Measurements from ENCODE around the gene HDAC5.

The HDAC5 gene

DNA sequence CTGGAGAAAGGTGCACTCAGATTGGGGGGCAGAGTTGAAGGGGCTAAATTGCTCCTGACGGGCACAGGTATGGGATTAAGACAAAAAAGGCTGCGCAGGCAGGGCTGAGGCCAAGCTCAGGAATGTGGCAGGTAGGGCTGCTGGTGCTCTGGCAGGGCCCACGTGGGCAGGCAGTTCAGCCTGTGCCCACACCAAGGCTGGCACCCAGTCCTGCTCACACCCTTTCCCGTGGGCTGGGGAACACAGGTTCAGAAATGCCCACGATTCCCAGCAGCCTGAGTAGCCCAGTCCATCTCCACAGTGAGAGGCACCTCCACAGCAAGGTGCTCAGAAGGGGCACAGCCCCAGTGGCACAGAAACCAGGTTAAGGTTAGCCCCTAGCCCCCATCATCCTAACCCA, 4.4 kb downstream of the HDAC5 start:
- H3K9me3 ChIP-seq (ENCODE audit: control insufficient read depth in 1 of 2, low read length in 2 of 2), result no peaks in the 10 kb centered on the region
- H3K4me1 ChIP-seq (ENCODE audit: control insufficient read depth in 1 of 2, insufficient read depth in 2 of 2, low read length in 2 of 2), result peaks cover 17 to 19% of the 10 kb centered on the region in 2 donors
- H3K9ac ChIP-seq (ENCODE audit: low read depth in 1 of 2, low read length in 2 of 2), result no peak overlapping the region
- peaks cover 0 to 15% of the 10 kb centered on the region in 2 donors for H3K36me3 ChIP-seq (ENCODE audit: control insufficient read depth in 1 of 2, insufficient read depth in 2 of 2, low read length in 2 of 2)
- no peaks in the 10 kb centered on the region for H3K27me3 ChIP-seq (ENCODE audit: control insufficient read depth in 1 of 2, insufficient read depth in 2 of 2, low read length in 2 of 2)
- H3K4me3 ChIP-seq (ENCODE audit: low read depth in 1 of 2, low read length in 2 of 2), result no peak overlapping the region
- no peak overlapping the region for H3K27ac ChIP-seq (ENCODE audit: low read depth, low read length)

- Histone ChIP-seq H3K27ac (ENCODE audit: low read depth, low read length) (no peak overlapping the region), H3K27me3 (ENCODE audit: control insufficient read depth in 1 of 2, insufficient read depth in 2 of 2, low read length in 2 of 2) (no peaks in the 10 kb centered on the region), H3K4me3 (ENCODE audit: low read depth in 1 of 2, low read length in 2 of 2) (no peak overlapping the region), H3K9me3 (ENCODE audit: control insufficient read depth in 1 of 2, low read length in 2 of 2) (no peaks in the 10 kb centered on the region), H3K4me1 (ENCODE audit: control insufficient read depth in 1 of 2, insufficient read depth in 2 of 2, low read length in 2 of 2) (peaks cover 15 to 16% of the 10 kb centered on the region in 2 donors), H3K36me3 (ENCODE audit: control insufficient read depth in 1 of 2, insufficient read depth in 2 of 2, low read length in 2 of 2) (peaks cover 0 to 15% of the 10 kb centered on the region in 2 donors), H3K9ac (ENCODE audit: low read depth in 1 of 2, low read length in 2 of 2) (no peak overlapping the region)
These were observed 4.9 kb downstream of the HDAC5 start for GRCh38 chr17:44118427-44119050.

DNA sequence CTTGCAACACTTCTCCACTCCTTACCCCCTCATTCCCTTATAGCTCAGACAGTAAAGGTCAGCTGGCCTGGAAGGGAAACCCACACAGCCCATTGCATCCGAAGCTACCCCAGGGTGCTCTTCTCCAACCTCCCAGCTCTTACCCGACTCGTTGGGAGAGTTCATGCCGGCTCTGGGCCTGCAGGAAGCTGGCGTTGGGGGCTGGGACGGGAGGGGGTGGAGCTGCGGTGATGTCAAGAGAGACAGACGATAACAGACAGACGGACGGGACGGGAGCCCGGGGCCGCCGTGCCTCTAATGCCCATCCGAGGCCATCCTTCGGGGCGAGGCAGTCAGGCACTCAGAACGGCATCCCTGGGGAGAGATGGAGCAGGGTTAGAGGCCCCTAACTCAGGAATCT, 6.1 kb downstream of the HDAC5 start:
- no peaks in the 10 kb centered on the region for H3K9me3 ChIP-seq (ENCODE audit: control insufficient read depth in 1 of 2, low read length in 2 of 2)
- H3K36me3 ChIP-seq (ENCODE audit: control insufficient read depth in 1 of 2, insufficient read depth in 2 of 2, low read length in 2 of 2), result peaks cover 0 to 15% of the 10 kb centered on the region in 2 donors
- H3K4me3 ChIP-seq (ENCODE audit: low read depth in 1 of 2, low read length in 2 of 2), result no peak overlapping the region
- no peak overlapping the region for H3K9ac ChIP-seq (ENCODE audit: low read depth in 1 of 2, low read length in 2 of 2)
- no peak overlapping the region for H3K27ac ChIP-seq (ENCODE audit: low read depth, low read length)
- no peaks in the 10 kb centered on the region for H3K27me3 ChIP-seq (ENCODE audit: control insufficient read depth in 1 of 2, insufficient read depth in 2 of 2, low read length in 2 of 2)
- H3K4me1 ChIP-seq (ENCODE audit: control insufficient read depth in 1 of 2, insufficient read depth in 2 of 2, low read length in 2 of 2), result peaks cover 9 to 14% of the 10 kb centered on the region in 2 donors

DNA sequence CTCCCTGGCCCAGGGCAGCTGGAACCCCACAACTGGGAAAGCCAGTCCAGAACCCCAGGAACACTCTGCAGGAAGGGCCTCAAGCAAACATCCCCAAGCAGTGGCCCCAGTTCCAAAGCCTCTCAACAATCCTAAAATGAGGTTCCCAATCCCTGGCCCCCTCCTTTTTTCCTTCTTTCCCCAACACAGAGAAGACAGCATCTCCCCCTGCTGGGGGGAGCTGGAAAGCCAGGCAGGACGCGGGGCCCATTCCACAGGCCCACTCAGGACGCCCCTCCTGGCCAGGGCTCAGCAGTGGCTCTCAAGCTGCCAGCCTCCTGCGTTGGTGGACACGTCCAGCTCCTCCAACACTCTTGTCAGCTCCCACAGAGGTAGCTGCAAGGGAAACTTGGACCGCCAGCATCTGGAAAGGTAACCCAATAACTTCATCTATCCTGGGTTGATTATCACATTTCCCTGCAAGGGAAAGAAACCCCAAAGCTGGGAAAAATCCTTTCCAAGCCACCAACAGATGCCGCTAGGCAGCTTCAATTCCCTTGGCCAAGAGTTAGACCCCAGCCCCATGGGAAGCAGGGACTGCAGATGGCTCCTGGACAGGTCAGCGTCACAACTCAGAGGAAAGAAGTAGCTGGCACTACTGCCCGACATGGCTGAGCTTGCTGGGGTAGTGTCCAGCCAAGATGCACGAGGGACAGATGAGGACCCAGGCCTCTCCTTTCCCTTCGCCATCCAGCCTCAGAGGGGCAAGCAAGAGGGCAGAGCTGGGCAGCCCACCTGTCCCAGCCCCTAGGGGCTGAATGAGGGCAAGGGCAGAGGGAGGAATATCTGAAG, 7.6 kb downstream of the HDAC5 start:
- H3K27me3 ChIP-seq (ENCODE audit: control insufficient read depth in 1 of 2, insufficient read depth in 2 of 2, low read length in 2 of 2), result no peaks in the 10 kb centered on the region
- H3K36me3 ChIP-seq (ENCODE audit: control insufficient read depth in 1 of 2, insufficient read depth in 2 of 2, low read length in 2 of 2), result peaks cover 0 to 15% of the 10 kb centered on the region in 2 donors
- H3K9ac ChIP-seq (ENCODE audit: low read depth in 1 of 2, low read length in 2 of 2), result no peak overlapping the region
- peaks cover 11 to 18% of the 10 kb centered on the region in 2 donors for H3K4me1 ChIP-seq (ENCODE audit: control insufficient read depth in 1 of 2, insufficient read depth in 2 of 2, low read length in 2 of 2)
- no peak overlapping the region for H3K4me3 ChIP-seq (ENCODE audit: low read depth in 1 of 2, low read length in 2 of 2)
- no peaks in the 10 kb centered on the region for H3K9me3 ChIP-seq (ENCODE audit: control insufficient read depth in 1 of 2, low read length in 2 of 2)
- no peak overlapping the region for H3K27ac ChIP-seq (ENCODE audit: low read depth, low read length)

DNA sequence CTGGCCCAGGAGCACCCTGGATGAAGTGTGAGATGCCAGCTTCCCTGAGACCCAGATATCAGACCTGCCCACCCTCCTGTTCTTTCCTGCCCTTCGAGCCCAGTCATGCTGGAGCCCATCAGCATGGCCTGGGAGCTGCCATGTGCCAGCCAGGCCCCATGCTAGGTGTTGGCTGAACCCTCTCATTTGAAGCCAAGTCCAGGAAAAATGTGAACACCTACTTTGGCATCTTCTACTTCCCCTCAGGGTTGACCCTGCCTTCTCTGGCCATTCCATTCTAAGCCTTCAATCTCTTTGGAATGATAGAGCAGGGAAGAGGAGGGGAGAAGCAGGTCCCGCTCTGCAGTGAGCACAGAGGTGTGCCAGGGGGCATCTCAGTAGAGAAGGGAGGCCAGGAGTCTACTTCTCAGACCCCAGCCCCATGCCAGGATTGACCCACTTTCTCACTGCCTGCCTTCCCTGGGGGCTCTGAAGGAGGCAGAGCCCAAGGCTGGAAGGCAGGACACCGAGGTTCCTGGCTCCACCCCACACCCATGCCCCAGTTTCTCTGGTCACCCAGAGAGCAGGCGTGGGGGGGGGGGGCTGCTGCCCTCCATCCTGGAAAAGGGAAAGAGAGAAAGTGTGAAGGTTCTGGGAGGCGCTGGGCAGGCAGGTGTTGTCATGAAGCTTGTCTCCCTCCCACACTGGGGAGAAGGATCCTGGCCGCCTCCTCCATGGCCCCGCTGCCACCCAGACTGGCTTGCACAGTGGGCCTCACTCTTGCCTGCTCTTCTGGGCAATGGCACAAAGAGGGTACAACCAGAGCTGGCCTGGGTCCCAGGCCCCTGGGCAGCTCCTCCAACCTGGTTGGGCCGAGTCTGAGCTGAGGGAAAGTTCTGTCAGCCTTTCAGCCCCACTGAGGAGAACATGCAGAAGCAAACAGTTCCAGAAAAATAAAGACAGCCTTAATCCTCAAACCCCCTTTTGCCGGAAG, 9.3 kb downstream of the HDAC5 start:
- H3K9ac ChIP-seq (ENCODE audit: low read depth in 1 of 2, low read length in 2 of 2), result no peak overlapping the region
- H3K4me3 ChIP-seq (ENCODE audit: low read depth in 1 of 2, low read length in 2 of 2), result no peak overlapping the region
- H3K9me3 ChIP-seq (ENCODE audit: control insufficient read depth in 1 of 2, low read length in 2 of 2), result no peaks in the 10 kb centered on the region
- H3K36me3 ChIP-seq (ENCODE audit: control insufficient read depth in 1 of 2, insufficient read depth in 2 of 2, low read length in 2 of 2), result peaks cover 0 to 15% of the 10 kb centered on the region in 2 donors
- no peak overlapping the region for H3K27ac ChIP-seq (ENCODE audit: low read depth, low read length)
- H3K27me3 ChIP-seq (ENCODE audit: control insufficient read depth in 1 of 2, insufficient read depth in 2 of 2, low read length in 2 of 2), result no peaks in the 10 kb centered on the region
- H3K4me1 ChIP-seq (ENCODE audit: control insufficient read depth in 1 of 2, insufficient read depth in 2 of 2, low read length in 2 of 2), result peaks cover 28 to 35% of the 10 kb centered on the region in 2 donors

DNA sequence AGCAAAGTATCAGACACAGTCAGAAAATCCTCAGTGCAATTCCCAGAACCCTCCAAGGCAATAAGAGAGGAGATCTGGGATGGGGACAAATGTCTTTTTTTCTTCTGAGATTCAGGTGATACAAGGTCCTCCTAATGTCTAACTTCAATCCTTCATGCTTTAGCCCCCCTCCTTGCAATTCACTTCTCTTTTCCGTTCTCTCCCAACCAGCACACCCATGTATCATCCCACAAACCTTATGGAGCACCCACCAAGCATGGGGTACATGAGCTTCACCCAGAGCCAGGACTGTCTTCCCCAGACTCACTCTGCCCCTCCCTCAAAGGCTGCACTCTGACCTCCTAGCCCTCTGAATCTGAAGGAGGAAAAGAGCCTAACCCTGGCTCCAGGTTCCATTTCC, 10.1 kb downstream of the HDAC5 start:
- H3K36me3 ChIP-seq (ENCODE audit: control insufficient read depth in 1 of 2, insufficient read depth in 2 of 2, low read length in 2 of 2), result peaks cover 0 to 15% of the 10 kb centered on the region in 2 donors
- peaks cover 35 to 39% of the 10 kb centered on the region in 2 donors for H3K4me1 ChIP-seq (ENCODE audit: control insufficient read depth in 1 of 2, insufficient read depth in 2 of 2, low read length in 2 of 2)
- H3K9ac ChIP-seq (ENCODE audit: low read depth in 1 of 2, low read length in 2 of 2), result no peak overlapping the region
- no peaks in the 10 kb centered on the region for H3K27me3 ChIP-seq (ENCODE audit: control insufficient read depth in 1 of 2, insufficient read depth in 2 of 2, low read length in 2 of 2)
- H3K4me3 ChIP-seq (ENCODE audit: low read depth in 1 of 2, low read length in 2 of 2), result no peak overlapping the region
- no peaks in the 10 kb centered on the region for H3K9me3 ChIP-seq (ENCODE audit: control insufficient read depth in 1 of 2, low read length in 2 of 2)
- no peak overlapping the region for H3K27ac ChIP-seq (ENCODE audit: low read depth, low read length)

DNA sequence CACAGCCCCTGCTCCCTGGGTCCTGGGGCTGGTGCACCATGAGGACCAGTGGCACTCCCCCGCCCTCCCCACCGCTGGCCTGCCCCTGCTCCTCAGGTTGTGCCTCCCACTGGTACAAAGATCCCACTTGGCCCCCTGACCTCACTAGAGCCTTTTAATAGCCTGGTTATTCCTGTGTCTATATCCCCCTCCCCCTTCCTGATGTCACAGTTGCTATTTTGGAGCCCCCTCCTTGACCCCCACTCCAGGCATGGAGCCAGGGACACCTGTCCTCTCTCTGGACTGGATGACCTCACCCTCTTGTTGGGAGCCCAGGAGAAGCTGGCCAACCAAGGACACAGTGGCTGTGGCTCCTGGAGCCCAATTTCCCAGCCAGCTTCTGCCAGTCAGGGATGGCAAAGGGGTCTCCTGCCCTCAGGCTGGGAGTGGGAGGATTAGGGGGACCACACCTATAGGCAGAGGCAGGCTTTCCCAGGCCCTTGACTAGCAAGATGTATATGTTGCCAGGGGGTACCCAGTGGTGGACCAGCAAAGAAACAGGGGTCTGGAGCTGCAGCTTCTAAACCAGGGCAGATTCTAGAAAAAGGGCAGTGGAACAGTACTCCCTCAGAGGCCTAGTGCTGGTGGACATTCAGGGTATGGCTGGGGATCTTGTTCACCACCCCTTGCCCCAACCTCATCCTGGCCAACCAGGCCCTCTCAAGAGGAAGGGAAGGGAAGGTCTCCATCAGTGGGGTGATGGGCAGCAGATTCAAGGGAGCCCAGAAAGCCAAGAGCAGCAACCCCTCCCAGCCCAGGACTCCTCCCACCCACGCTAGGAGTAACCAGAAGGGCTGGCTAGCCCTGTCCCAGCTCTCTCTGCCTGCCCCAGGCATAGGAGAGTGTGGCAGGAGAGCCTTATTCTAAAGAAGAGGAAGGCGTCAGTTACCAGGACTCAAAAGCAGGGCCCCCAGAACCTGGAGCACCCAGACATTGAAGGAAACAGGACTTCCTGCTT, 10.9 kb downstream of the HDAC5 start:
- H3K9ac ChIP-seq (ENCODE audit: low read depth in 1 of 2, low read length in 2 of 2), result no peak overlapping the region
- no peaks in the 10 kb centered on the region for H3K27me3 ChIP-seq (ENCODE audit: control insufficient read depth in 1 of 2, insufficient read depth in 2 of 2, low read length in 2 of 2)
- H3K27ac ChIP-seq (ENCODE audit: low read depth, low read length), result no peak overlapping the region
- peaks cover 43 to 47% of the 10 kb centered on the region in 2 donors for H3K4me1 ChIP-seq (ENCODE audit: control insufficient read depth in 1 of 2, insufficient read depth in 2 of 2, low read length in 2 of 2)
- peaks cover 0 to 15% of the 10 kb centered on the region in 2 donors for H3K36me3 ChIP-seq (ENCODE audit: control insufficient read depth in 1 of 2, insufficient read depth in 2 of 2, low read length in 2 of 2)
- H3K9me3 ChIP-seq (ENCODE audit: control insufficient read depth in 1 of 2, low read length in 2 of 2), result no peaks in the 10 kb centered on the region
- H3K4me3 ChIP-seq (ENCODE audit: low read depth in 1 of 2, low read length in 2 of 2), result no peak overlapping the region

DNA sequence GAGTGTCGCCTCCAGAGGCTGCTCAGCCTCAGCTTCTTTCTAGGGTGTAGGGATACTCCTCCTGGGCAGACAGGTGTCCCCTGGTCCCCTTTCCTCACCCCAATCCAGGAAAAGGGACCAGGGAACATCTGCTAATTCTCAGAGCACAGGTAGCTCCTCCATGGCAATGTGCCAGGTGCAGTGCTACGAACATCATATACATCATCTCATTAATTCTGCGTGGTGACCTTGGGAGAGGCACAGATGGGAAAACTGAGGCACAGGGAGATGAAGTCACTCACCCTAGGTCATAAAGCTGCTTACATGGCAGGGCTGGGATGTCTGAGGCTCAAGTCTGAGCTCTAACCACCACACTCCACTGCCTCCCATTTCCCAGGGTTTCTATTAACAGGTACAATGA, 11.7 kb downstream of the HDAC5 start:
- Histone ChIP-seq H3K36me3 (ENCODE audit: control insufficient read depth in 1 of 2, insufficient read depth in 2 of 2, low read length in 2 of 2) (peaks cover 0 to 15% of the 10 kb centered on the region in 2 donors), H3K4me3 (ENCODE audit: low read depth in 1 of 2, low read length in 2 of 2) (peak overlapping the region in 1 of 2 donors; percentile 65), H3K9ac (ENCODE audit: low read depth in 1 of 2, low read length in 2 of 2) (peak overlapping the region; percentile 32 to 37), H3K27me3 (ENCODE audit: control insufficient read depth in 1 of 2, insufficient read depth in 2 of 2, low read length in 2 of 2) (no peaks in the 10 kb centered on the region), H3K27ac (ENCODE audit: low read depth, low read length) (no peak overlapping the region), H3K9me3 (ENCODE audit: control insufficient read depth in 1 of 2, low read length in 2 of 2) (no peaks in the 10 kb centered on the region), H3K4me1 (ENCODE audit: control insufficient read depth in 1 of 2, insufficient read depth in 2 of 2, low read length in 2 of 2) (peaks cover 43 to 48% of the 10 kb centered on the region in 2 donors)

Data from duodenal mucosa (tissue), 2 donors.